ENCODE data around the gene IL33.
A peak's percentile ranks its signal among the peaks of the same experiment; 100 is the strongest.

Gene IL33

GRCh38 chr9:6218099-6218502, 2.5 kb downstream of the IL33 start:
- FAIRE-seq, result peak; percentile 24

DNA sequence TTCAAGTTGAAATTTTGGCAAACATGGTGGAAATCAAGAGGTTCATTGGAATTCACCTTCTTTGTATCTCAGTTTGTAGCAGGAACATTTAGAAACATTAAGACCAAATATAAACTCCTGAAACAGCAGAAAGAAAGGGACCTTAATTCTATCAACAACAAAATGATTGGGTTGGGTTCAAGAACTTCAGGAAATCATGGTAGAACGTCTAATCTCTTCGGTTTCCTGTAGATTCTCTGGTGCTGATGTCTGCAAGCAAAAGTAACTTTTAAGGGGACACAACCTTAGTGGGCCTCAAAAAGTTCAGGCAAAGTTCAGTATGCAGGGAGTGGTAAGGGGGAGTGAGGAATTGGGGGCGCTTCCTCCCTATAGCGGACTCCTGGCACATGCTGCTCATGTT, 3.4 kb downstream of the IL33 start:
- no peak for FAIRE-seq

GRCh38 chr9:6219981-6220380, 4.4 kb downstream of the IL33 start:
- FAIRE-seq, result no peak

- no peak for FAIRE-seq
These were observed 9.0 kb downstream of the IL33 start for GRCh38 chr9:6224393-6225154.

DNA sequence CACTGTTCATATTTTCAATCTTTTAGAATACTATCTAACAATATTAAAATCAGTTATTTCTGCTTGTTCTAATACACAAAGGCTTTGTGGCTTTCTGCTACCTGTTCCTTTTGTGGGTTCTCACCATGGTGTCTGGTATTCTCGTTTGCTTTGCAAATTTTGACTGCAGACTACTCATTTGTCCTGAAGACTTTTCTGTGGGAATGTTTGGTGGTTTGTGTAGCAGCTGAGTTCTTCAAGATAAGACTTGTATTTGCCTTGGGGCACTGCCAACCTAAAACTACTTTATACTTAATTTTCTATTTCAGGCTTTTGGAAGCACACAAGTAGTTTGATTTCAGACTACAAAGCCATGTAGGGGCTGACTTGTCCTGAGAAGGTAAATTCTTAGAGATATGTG, 11.1 kb downstream of the IL33 start:
- no peak for FAIRE-seq

- FAIRE-seq, result no peak
These were observed 13.6 kb downstream of the IL33 start for GRCh38 chr9:6229186-6229585.

DNA sequence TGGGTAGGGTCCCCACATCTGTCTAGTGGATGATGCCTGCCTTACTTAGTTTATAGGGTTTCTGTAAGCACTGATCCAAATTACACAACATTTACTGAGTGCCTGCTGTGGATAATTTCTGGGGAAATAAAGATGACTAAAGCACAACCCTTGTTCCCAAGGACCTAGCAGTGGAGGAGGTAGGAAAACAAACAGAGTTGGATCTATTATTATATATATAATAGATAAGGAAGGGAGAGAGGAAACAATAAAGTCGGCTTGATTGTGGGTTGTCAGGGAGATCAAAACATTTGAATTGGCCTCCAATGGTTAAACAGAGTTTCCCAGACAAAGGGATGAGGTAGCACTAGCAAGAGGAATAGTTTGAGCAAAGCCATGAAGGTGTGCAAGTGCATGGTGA, 14.0 kb downstream of the IL33 start:
- FAIRE-seq, result no peak

- FAIRE-seq, result no peak
These were observed 14.6 kb downstream of the IL33 start for GRCh38 chr9:6230037-6230780.

DNA sequence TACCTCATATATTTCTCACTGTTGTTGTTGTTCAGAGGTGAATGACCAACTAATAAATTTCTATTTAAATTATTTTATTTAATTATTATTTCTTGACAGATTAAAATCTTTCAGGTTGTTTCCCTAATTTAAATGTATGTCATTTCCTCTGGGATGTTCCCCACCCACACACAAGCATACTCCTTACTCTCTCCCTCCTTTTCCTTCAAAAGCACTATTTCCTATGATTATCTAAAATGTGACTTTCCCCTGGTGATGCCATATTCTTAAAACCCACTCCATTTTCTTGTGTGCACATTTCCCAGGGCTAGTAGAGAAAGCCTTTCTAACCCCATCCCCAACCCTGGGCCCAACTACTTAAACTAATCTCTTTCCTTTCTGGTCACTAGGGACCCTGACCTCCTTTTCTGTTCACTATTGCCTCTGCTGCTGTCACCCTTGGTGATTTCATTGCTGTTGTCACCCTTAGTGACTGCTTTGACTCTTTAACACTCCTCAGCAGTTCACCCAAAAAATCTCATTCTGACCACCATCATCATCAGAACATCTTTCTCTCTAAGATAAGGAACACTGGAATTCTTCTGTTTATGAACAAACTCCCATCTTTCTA, 16.8 kb downstream of the IL33 start:
- no peak for FAIRE-seq

- no peak for FAIRE-seq
These were observed 18.4 kb downstream of the IL33 start for GRCh38 chr9:6234014-6234413.

DNA sequence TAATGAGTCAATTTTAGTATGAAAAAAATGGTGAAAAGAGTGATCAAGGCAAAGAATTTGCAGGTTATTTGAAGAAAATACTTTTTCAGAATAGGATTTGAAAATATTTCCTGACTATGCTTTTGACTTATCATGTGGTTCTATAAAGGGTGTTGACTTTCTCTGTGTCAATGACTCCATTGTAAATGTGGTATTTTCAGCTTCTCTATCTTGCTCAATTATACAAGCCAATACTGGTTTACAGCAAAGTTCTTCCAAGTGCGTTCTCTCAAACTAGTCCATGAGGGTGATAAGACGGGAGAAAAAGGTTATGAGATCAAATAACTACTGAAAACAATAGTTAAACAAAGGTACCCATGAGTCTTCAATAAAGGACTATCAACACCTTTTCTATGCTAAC, 21.7 kb downstream of the IL33 start:
- FAIRE-seq, result no peak

GRCh38 chr9:6239048-6239461, 23.4 kb downstream of the IL33 start:
- no peak for FAIRE-seq

DNA sequence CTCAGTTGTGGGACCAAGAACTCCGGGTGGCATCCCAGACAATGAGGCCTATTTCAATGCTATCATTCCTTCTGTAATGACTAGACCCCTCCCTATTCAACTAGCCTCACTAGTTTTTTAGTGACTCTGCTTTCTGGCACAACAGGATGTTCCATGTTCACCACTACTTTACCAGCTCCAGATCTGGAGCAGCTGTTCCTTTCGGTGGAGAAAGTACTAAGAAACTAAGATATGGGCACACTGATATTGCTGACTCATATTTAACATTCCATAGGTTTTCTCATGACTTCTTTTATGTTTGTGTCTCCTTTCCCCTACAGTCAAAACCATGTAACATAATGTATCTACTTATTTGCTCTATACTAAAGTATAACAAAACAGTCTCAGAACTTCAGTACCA, 24.1 kb downstream of the IL33 start:
- no peak for FAIRE-seq

DNA sequence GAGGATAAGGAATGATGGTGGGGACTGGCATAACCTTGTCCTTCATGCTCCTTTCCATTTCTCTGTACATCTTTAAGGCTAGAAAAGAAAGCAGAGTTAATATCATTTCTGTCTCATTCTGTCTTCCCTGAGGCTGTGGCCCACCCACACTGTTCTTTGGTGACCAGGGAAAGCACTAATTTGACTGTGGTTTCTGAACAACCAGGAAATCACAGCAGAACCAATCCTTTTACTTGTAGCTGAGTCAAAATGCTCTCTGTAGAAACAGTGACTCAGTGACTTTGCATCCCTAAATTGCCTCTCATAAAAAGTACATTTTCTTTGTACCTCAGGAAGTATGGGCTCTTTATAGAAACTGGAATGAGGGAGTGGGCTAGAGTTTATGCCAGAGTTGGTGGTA, 28.1 kb downstream of the IL33 start:
- FAIRE-seq, result no peak

DNA sequence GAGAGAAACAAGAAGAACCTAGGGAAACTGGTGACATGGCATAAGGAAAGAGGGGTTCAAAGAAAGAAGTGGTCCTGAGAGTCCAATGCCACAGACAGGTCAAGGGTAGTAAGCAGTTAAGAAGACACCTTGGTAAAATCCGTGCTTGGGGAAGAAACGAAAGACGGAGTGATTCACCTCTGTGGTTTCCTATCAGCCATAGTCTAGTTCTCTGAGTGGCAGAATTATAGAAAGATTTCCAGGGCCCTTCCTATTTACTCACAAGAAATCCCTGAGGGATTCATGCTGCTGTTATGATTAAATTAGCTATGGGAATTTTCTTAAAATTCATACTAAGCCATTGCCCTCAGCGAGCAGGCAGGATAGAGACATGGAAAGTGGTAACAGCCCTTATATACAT, 31.7 kb downstream of the IL33 start:
- no peak for FAIRE-seq

GRCh38 chr9:6268826-6269397, 53.3 kb downstream of the IL33 start:
- no peak for FAIRE-seq

DNA sequence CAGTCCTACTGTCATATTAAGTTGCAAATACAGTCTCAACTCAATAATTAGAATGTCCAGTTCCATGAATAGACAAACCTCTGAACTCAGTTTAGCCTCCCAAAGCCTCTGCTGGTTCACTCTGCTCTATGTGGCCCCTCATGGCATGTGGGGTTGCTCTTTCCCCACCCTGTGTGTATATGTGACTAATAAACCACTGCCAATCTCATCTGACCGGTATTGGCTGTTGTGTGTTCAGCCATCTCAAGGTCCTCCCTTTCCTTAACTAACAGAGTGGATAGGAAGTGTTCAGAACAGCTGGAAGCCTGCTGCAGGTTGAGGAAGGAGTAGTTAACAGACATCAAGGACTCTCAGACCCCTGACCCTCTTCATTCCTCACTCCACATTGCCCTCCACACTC, 55.3 kb downstream of the IL33 start:
- no peak for FAIRE-seq

- no peak for FAIRE-seq
These were observed 56.1 kb downstream of the IL33 start for GRCh38 chr9:6271508-6272228.

DNA sequence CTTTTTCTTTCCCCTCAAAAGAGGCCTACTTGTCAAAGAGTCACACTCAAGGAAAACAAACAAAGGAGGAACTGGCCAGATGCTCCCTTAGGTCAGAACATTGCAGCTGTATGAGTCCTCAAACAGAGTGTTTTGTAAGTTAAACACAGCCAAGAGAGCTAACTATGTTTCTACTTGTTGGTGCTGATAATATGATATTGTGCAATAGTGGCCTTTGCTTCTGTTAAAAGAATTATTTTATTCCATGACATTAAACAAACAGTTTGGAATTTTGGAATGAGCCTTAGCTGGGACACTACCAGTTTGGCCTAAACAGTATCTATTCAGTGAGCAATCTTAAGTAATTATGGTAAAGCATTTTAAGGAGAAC, 56.6 kb downstream of the IL33 start:
- peak; percentile 84 for FAIRE-seq

- no peak for FAIRE-seq
These were observed 61.8 kb downstream of the IL33 start for GRCh38 chr9:6277417-6277816.

DNA sequence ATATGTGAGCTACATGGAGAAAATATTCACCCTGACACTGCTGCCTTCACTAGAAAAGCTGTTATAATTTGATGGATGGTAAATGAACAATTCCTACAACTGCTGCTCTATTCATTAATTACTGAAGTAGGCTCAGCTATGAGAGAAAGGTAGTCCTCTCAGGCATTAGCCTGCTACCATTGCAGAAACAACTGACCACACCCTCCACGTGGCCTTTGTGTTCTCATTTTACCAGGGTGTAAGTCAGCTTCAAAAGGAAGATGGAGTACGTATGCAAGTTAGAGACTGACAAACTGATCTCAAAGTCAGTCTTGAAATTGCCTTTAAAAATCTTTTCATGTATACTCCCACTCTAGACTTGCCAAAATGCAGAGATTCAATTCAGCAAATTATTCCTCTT, 86.3 kb downstream of the IL33 start:
- FAIRE-seq, result no peak

DNA sequence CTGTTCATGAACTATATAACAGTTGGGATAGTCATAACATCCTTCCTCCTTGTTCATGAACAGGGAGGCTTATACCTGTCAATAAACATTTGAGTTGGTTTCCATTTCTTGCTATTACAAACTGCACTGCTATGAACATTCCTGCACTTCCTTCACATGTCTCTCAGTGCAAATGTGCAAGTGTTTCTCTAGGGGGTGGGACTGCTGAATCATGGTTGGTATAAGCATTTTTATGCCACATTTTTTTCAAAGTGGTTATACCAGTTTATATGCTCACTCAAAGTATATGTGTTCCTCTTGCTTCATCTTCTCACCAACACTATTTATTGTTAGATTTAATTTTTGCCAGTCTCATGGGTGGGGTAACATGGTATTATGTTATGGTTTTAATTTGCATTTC, 86.8 kb downstream of the IL33 start:
- no peak for FAIRE-seq

DNA sequence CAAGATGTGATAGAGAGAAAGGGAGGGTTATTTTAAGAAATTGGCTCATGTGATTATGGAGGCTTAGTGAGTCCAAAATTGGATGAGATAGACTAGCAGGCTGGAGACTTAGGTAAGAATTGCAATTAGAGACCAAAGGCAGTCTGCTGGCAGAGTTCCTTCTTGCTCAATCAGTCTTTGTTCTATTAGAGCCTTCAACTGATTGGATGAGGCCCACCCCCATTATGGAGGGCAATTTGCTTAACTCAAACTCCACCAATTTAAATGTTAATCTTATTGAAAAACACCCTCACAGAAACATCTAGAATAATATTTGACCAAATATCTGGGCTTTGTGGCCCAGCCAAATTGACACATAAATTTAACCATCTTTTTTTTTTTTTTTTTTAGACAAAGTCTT, 88.6 kb downstream of the IL33 start:
- no peak for FAIRE-seq

All from islet of Langerhans (tissue), 1 donor.